Measurements from ENCODE around the gene GRM8.

GRCh38 chr7:127018889-127019288 lies 233.9 kb downstream of the GRM8 start:
- TF ChIP-seq CTCF (conservative IDR thresholded peaks at IDR 0.05; ENCODE audit: low read depth, low read length): no peak
- TF ChIP-seq EZH2 (IDR thresholded peaks at IDR 0.05; ENCODE audit: low read length, unreplicated experiment): no peak

Data from PC-3 (cell line).